GM18520 (cell line): ENCODE measurements around the gene WNT10A.
"Not testable (repeated sequence)": the region's sequence is repeated elsewhere in the genome, so short reads cannot be mapped to it uniquely, and the experiment has no call there.

Experiments used
- ATAC-seq: cut with Tn5 transposase; IDR thresholded peaks from one replicate; pipeline ENCODE4 v1.9.1; 2021; ENCODE audit not compliant: unreplicated experiment

Gene WNT10A

GRCh38 chr2:218880102-218880858, at the start of gene WNT10A:
TSS of gene WNT10A (plus strand) at chr2:218880852. CDS start at chr2:218880996, 144 bp downstream.
- peak; percentile 44 for ATAC-seq

GRCh38 chr2:218831378-218831990, 49.2 kb upstream of the WNT10A start, which contains the start of gene PRKAG3:
TSS of gene PRKAG3 (minus strand) at chr2:218831803.
- no peak for ATAC-seq

GRCh38 chr2:218832081-218832480, 48.6 kb upstream of the WNT10A start:
- no peak for ATAC-seq

GRCh38 chr2:218832520-218832919, 48.1 kb upstream of the WNT10A start:
- no peak for ATAC-seq

GRCh38 chr2:218833023-218833609, 47.5 kb upstream of the WNT10A start:
- ATAC-seq, result no peak

GRCh38 chr2:218834685-218835084, 46.0 kb upstream of the WNT10A start:
- no peak for ATAC-seq

GRCh38 chr2:218837495-218837894, 43.2 kb upstream of the WNT10A start:
- ATAC-seq, result no peak

- no peak for ATAC-seq
Observed at GRCh38 chr2:218839430-218839829, 41.2 kb upstream of the WNT10A start.

GRCh38 chr2:218839888-218840287, 40.8 kb upstream of the WNT10A start:
- ATAC-seq, result no peak

GRCh38 chr2:218844334-218844733, 36.3 kb upstream of the WNT10A start:
- ATAC-seq, result not testable (repeated sequence)

GRCh38 chr2:218846963-218847362, 33.7 kb upstream of the WNT10A start:
- ATAC-seq, result not testable (repeated sequence)

- ATAC-seq, result no peak
Observed at GRCh38 chr2:218849721-218850120, 30.9 kb upstream of the WNT10A start.

- ATAC-seq, result no peak
Observed at GRCh38 chr2:218850796-218851195, 29.9 kb upstream of the WNT10A start.

GRCh38 chr2:218851286-218851685, 29.4 kb upstream of the WNT10A start:
- no peak for ATAC-seq

GRCh38 chr2:218852911-218853667, 27.6 kb upstream of the WNT10A start:
- ATAC-seq, result no peak

GRCh38 chr2:218853766-218854165, 26.9 kb upstream of the WNT10A start:
- no peak for ATAC-seq

- ATAC-seq, result no peak
Observed at GRCh38 chr2:218854860-218855259, 25.8 kb upstream of the WNT10A start.

GRCh38 chr2:218855305-218856166, 25.1 kb upstream of the WNT10A start:
- ATAC-seq, result no peak

- no peak for ATAC-seq
Observed at GRCh38 chr2:218856167-218856895, 24.3 kb upstream of the WNT10A start.

GRCh38 chr2:218856896-218857243, 23.8 kb upstream of the WNT10A start:
- no peak for ATAC-seq
